A673 (cell line): ENCODE data around the gene NUDT3.
"Not testable (repeated sequence)": the region's sequence is repeated elsewhere in the genome, so short reads cannot be mapped to it uniquely, and the experiment has no call there.

Experiments
- EZH2 ChIP-seq: fragments of 200-600 bp; sonication (generic); IDR thresholded peaks from 2 replicates; pipeline ENCODE4 v1.6.1; 2017; ENCODE audit warnings: borderline replicate concordance, low read depth, mild to moderate bottlenecking, mixed read lengths, antibody characterized with exemption, low read length; ENCODE audit not compliant: poor library complexity, severe bottlenecking
- TF ChIP-seq, protein P1 (sequence below): fragments of 300-800, 200-600 bp; sonication (generic); conservative IDR thresholded peaks from 2 replicates; pipeline ENCODE4 v1.5.1; 2017; ENCODE audit warnings: low read depth, mild to moderate bottlenecking, antibody characterized with exemption, low read length, moderate library complexity, mixed read lengths

DNA sequence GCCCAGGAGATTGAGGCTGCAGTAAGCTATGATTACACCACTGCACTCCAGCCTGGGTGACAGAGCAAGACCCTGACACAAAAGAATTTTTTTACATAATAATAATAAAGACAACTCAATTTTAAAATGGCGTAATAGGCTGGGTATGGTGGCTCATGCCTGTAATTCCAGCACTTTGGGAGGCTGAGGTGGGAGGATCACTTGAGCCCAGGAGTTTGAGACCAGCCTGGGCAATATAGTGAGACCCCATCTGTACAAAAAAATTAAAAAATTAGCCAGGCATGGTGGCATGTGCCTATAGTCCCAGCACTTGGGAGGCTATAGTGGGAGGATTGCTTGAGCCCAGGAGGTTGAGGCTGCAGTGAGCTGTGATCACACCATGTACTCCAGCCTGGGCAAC is 15.4 kb upstream of the NUDT3 start:
- TF ChIP-seq EZH2: not testable (repeated sequence)
- TF ChIP-seq, protein P1, sequence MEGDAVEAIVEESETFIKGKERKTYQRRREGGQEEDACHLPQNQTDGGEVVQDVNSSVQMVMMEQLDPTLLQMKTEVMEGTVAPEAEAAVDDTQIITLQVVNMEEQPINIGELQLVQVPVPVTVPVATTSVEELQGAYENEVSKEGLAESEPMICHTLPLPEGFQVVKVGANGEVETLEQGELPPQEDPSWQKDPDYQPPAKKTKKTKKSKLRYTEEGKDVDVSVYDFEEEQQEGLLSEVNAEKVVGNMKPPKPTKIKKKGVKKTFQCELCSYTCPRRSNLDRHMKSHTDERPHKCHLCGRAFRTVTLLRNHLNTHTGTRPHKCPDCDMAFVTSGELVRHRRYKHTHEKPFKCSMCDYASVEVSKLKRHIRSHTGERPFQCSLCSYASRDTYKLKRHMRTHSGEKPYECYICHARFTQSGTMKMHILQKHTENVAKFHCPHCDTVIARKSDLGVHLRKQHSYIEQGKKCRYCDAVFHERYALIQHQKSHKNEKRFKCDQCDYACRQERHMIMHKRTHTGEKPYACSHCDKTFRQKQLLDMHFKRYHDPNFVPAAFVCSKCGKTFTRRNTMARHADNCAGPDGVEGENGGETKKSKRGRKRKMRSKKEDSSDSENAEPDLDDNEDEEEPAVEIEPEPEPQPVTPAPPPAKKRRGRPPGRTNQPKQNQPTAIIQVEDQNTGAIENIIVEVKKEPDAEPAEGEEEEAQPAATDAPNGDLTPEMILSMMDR: not testable (repeated sequence)
